SK-N-SH treated with all-trans-retinoic acid at 6 μM for 48 hours (cell line): ENCODE results near the gene TIPARP.

ENCODE experiments used
- ATAC-seq: fragments of 200-7000 bp; cut with Tn5 transposase; 3 replicates; pipeline ENCODE4 v1.9.1; 2020; ENCODE audit warnings: mild to moderate bottlenecking, moderate library complexity
- BACH2 ChIP-seq: fragments of 250-450 bp; sonication (Bioruptor Pico); IDR thresholded peaks from 2 replicates; pipeline ENCODE4 v1.9.0; 2021; ENCODE audit warnings: mild to moderate bottlenecking, borderline replicate concordance
- CSDC2 ChIP-seq: fragments of 250-450 bp; sonication (Bioruptor Pico); IDR thresholded peaks from 2 replicates; pipeline ENCODE4 v1.5.0; 2020; ENCODE audit warnings: mild to moderate bottlenecking, moderate library complexity
- ESRRG ChIP-seq: fragments of 250-450 bp; sonication (Bioruptor Pico); IDR thresholded peaks from 2 replicates; pipeline ENCODE4 v1.6.1; 2021; ENCODE audit warnings: mild to moderate bottlenecking
- ISL1 ChIP-seq: fragments of 250-450 bp; sonication (Bioruptor Pico); IDR thresholded peaks from 2 replicates; pipeline ENCODE4 v2.1.2; 2022; ENCODE audit warnings: mild to moderate bottlenecking, moderate library complexity
- OSR1 ChIP-seq: fragments of 250-450 bp; sonication (Bioruptor Pico); IDR thresholded peaks from 2 replicates; pipeline ENCODE4 v1.8.0; 2022; ENCODE audit warnings: moderate library complexity, mild to moderate bottlenecking, inconsistent platforms
- PPARA ChIP-seq: fragments of 250-450 bp; sonication (Bioruptor Pico); IDR thresholded peaks from 2 replicates; pipeline ENCODE4 v1.5.0; 2020; ENCODE audit warnings: mild to moderate bottlenecking, borderline replicate concordance
- RARB ChIP-seq: fragments of 250-450 bp; sonication (Bioruptor Pico); IDR thresholded peaks from 2 replicates; pipeline ENCODE4 v1.8.0; 2021; ENCODE audit warnings: mild to moderate bottlenecking, moderate library complexity
- SNAI2 ChIP-seq: fragments of 250-450 bp; sonication (Bioruptor Pico); IDR thresholded peaks from 2 replicates; pipeline ENCODE4 v1.5.0; 2020; ENCODE audit warnings: mild to moderate bottlenecking, moderate library complexity
- TCF4 ChIP-seq: fragments of 250-450 bp; sonication (Bioruptor Pico); IDR thresholded peaks from 2 replicates; pipeline ENCODE4 v1.8.0; 2021; ENCODE audit warnings: mild to moderate bottlenecking, moderate library complexity, borderline replicate concordance
- TOX ChIP-seq: fragments of 250-450 bp; sonication (Bioruptor Pico); IDR thresholded peaks from 2 replicates; pipeline ENCODE4 v1.8.0; 2021; ENCODE audit warnings: mild to moderate bottlenecking, moderate library complexity, borderline replicate concordance
- ZC3H10 ChIP-seq: fragments of 250-450 bp; sonication (Bioruptor Pico); IDR thresholded peaks from 2 replicates; pipeline ENCODE4 v1.5.1; 2021; ENCODE audit warnings: mild to moderate bottlenecking, moderate library complexity
- ZFP3 ChIP-seq: fragments of 250-450 bp; sonication (Bioruptor Pico); IDR thresholded peaks from 2 replicates; pipeline ENCODE4 v1.5.0; 2020; ENCODE audit warnings: mild to moderate bottlenecking, moderate library complexity
- ZFP30 ChIP-seq: fragments of 450-650 bp; formaldehyde crosslinking; IDR thresholded peaks from 2 replicates; pipeline ENCODE4 v1.5.0; 2022; ENCODE audit warnings: mild to moderate bottlenecking, moderate library complexity
- ZNF565 ChIP-seq: fragments of 450-650 bp; formaldehyde crosslinking; conservative IDR thresholded peaks from 2 replicates; pipeline ENCODE4 v1.5.0; 2020; ENCODE audit warnings: low read depth, mild to moderate bottlenecking, moderate library complexity
- ZNF70 ChIP-seq: fragments of 450-650 bp; formaldehyde crosslinking; IDR thresholded peaks from 2 replicates; pipeline ENCODE4 v1.5.0; 2020; ENCODE audit warnings: mild to moderate bottlenecking, moderate library complexity
- ZNF8 ChIP-seq: fragments of 450-650 bp; formaldehyde crosslinking; IDR thresholded peaks from 2 replicates; pipeline ENCODE4 v1.5.0; 2020; ENCODE audit warnings: mild to moderate bottlenecking, moderate library complexity
- TF ChIP-seq, protein P1 (sequence below): fragments of 250-450 bp; sonication (Bioruptor Pico); IDR thresholded peaks from 2 replicates; pipeline ENCODE4 v1.8.0; 2021; ENCODE audit warnings: low read depth, mild to moderate bottlenecking, moderate library complexity, borderline replicate concordance
- TF ChIP-seq, protein P2 (sequence below): fragments of 250-450 bp; sonication (Bioruptor Pico); IDR thresholded peaks from 2 replicates; pipeline ENCODE4 v1.5.1; 2020; ENCODE audit warnings: low read depth, mild to moderate bottlenecking, moderate library complexity
- TF ChIP-seq, protein P3 (sequence below): fragments of 250-450 bp; sonication (Bioruptor Pico); IDR thresholded peaks from 2 replicates; pipeline ENCODE4 v1.5.1; 2021; ENCODE audit warnings: mild to moderate bottlenecking, moderate library complexity
- TF ChIP-seq, protein P4 (sequence below): fragments of 250-450 bp; sonication (Bioruptor Pico); IDR thresholded peaks from 2 replicates; pipeline ENCODE4 v1.8.0; 2020; ENCODE audit warnings: mild to moderate bottlenecking, moderate library complexity, borderline replicate concordance

Gene TIPARP

GRCh38 chr3:156632601-156633000 is 41.8 kb upstream of the TIPARP start:
- no peak for TF ChIP-seq ESRRG (CRISPR knock-in tag)
- TF ChIP-seq ZFP3, result no peak
- TF ChIP-seq PPARA (CRISPR knock-in tag), result no peak
- TF ChIP-seq, protein P1, sequence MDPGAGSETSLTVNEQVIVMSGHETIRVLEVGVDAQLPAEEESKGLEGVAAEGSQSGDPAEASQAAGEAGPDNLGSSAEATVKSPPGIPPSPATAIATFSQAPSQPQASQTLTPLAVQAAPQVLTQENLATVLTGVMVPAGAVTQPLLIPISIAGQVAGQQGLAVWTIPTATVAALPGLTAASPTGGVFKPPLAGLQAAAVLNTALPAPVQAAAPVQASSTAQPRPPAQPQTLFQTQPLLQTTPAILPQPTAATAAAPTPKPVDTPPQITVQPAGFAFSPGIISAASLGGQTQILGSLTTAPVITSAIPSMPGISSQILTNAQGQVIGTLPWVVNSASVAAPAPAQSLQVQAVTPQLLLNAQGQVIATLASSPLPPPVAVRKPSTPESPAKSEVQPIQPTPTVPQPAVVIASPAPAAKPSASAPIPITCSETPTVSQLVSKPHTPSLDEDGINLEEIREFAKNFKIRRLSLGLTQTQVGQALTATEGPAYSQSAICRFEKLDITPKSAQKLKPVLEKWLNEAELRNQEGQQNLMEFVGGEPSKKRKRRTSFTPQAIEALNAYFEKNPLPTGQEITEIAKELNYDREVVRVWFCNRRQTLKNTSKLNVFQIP (CRISPR knock-in tag), result no peak
- no peak for TF ChIP-seq BACH2
- TF ChIP-seq ZNF8, result no peak
- no peak for ATAC-seq

DNA sequence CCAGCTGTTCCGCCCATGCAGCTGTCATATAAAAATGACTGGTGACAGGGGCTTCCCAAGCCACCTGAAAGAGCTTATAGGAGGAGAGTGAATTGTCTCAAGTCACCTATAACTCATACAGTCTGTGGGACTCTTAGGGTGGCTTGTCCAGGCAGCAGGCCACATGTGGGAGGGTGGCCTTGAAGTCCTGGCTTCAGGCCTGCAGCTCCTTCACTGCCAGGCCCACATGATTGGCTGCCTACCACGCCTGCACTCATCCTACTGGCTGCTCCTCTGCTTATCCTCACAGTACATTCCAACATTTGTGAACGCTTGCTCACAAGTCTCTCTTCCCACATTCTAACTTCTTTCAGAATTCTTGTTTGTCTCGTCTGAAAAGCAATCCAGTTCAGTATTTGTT is 41.1 kb upstream of the TIPARP start:
- TF ChIP-seq, protein P2, sequence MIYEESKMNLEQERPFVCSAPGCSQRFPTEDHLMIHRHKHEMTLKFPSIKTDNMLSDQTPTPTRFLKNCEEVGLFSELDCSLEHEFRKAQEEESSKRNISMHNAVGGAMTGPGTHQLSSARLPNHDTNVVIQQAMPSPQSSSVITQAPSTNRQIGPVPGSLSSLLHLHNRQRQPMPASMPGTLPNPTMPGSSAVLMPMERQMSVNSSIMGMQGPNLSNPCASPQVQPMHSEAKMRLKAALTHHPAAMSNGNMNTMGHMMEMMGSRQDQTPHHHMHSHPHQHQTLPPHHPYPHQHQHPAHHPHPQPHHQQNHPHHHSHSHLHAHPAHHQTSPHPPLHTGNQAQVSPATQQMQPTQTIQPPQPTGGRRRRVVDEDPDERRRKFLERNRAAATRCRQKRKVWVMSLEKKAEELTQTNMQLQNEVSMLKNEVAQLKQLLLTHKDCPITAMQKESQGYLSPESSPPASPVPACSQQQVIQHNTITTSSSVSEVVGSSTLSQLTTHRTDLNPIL (CRISPR knock-in tag), result no peak
- TF ChIP-seq, protein P1 (CRISPR knock-in tag), result no peak
- no peak for TF ChIP-seq ZNF565 (CRISPR knock-in tag)
- TF ChIP-seq ZC3H10, result no peak
- TF ChIP-seq SNAI2 (CRISPR knock-in tag), result no peak
- TF ChIP-seq, all 23 proteins: peak for 0
- no peak; the same call in 2 of the 3 replicates for ATAC-seq

DNA sequence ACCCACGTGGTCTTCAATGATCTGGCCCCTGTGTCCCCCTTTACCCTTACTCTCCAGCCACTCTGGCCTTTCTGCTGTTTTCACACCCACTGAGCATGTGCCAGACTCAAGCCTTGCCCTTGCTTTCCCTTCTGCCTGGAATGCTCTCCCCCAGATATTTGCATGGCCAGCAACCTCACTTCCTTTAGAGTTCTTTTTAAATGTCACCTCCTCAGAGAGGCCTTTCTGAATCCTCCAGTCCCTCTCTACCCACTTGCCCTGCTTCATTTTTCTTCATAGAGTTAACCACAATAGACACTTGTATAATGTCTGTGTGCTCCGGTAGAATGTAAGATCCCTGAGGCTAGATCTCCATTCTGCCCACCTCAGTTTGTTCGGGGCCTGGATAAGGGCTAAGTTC is 39.4 kb upstream of the TIPARP start:
- TF ChIP-seq, protein P3, sequence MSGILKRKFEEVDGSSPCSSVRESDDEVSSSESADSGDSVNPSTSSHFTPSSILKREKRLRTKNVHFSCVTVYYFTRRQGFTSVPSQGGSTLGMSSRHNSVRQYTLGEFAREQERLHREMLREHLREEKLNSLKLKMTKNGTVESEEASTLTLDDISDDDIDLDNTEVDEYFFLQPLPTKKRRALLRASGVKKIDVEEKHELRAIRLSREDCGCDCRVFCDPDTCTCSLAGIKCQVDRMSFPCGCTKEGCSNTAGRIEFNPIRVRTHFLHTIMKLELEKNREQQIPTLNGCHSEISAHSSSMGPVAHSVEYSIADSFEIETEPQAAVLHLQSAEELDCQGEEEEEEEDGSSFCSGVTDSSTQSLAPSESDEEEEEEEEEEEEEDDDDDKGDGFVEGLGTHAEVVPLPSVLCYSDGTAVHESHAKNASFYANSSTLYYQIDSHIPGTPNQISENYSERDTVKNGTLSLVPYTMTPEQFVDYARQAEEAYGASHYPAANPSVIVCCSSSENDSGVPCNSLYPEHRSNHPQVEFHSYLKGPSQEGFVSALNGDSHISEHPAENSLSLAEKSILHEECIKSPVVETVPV (CRISPR knock-in tag), result no peak
- TF ChIP-seq RARB (CRISPR knock-in tag) (no peak), BACH2 (no peak), TCF4 (CRISPR knock-in tag) (no peak), OSR1 (CRISPR knock-in tag) (no peak), PPARA (CRISPR knock-in tag) (no peak), CSDC2 (CRISPR knock-in tag) (no peak), ISL1 (no peak), ZNF70 (CRISPR knock-in tag) (no peak)
- TF ChIP-seq, protein P2 (CRISPR knock-in tag), result no peak
- TF ChIP-seq, all 23 proteins: peak for 0
- no peak for ATAC-seq

GRCh38 chr3:156635973-156636372 is 38.4 kb upstream of the TIPARP start:
- ATAC-seq, result no peak
- TF ChIP-seq RARB (CRISPR knock-in tag) (no peak), CSDC2 (CRISPR knock-in tag) (no peak), TOX (CRISPR knock-in tag) (no peak), ZNF8 (no peak), ZNF565 (CRISPR knock-in tag) (no peak), ZNF70 (CRISPR knock-in tag) (no peak), SNAI2 (CRISPR knock-in tag) (no peak), ISL1 (no peak), ZFP30 (no peak), ZFP3 (no peak), PPARA (CRISPR knock-in tag) (no peak), TCF4 (CRISPR knock-in tag) (no peak), ZC3H10 (no peak), BACH2 (no peak)
- TF ChIP-seq, protein P2 (CRISPR knock-in tag), result no peak
- TF ChIP-seq, protein P4, sequence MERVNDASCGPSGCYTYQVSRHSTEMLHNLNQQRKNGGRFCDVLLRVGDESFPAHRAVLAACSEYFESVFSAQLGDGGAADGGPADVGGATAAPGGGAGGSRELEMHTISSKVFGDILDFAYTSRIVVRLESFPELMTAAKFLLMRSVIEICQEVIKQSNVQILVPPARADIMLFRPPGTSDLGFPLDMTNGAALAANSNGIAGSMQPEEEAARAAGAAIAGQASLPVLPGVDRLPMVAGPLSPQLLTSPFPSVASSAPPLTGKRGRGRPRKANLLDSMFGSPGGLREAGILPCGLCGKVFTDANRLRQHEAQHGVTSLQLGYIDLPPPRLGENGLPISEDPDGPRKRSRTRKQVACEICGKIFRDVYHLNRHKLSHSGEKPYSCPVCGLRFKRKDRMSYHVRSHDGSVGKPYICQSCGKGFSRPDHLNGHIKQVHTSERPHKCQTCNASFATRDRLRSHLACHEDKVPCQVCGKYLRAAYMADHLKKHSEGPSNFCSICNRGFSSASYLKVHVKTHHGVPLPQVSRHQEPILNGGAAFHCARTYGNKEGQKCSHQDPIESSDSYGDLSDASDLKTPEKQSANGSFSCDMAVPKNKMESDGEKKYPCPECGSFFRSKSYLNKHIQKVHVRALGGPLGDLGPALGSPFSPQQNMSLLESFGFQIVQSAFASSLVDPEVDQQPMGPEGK (CRISPR knock-in tag), result no peak
